CD4-positive, alpha-beta T cell (primary cell): ENCODE results near the gene MVB12A. TPM values are rescaled to one million over a fixed set of nuclear protein-coding genes. Genes with fewer than 3 reads are reported as not detected.

ENCODE experiments used
- ATAC-seq: fragments of 200-7000 bp; cut with Tn5 transposase; one replicate; pipeline ENCODE4 v1.10.0; 2022; ENCODE audit warnings: mild to moderate bottlenecking; ENCODE audit not compliant: poor library complexity
- CTCF ChIA-PET: fragments of 350-600 bp; sonication (Branson Sonifier 250); formaldehyde crosslinking; loops from one replicate; lab custom pipeline; 2021; ENCODE audit warnings: antibody characterized with exemption, inconsistent platforms; lab: Charles Lee
- POLR2A ChIA-PET: fragments of 350-600 bp; sonication (Branson Sonifier 250); formaldehyde crosslinking; loops from one replicate; lab custom pipeline; 2021; ENCODE audit warnings: antibody characterized with exemption, inconsistent platforms; lab: Charles Lee
- DNase-seq, 14 experiments: peaks; one replicate each; pipeline ENCODE4 v3.0.0-alpha.2; 2013 to 2020; ENCODE audit warnings: mixed read lengths in 2 of 14
- H3K27ac ChIP-seq, 2 donors: one replicate each; pipeline versions ENCODE4 v1.5.1 to v1.7.0; 2013; ENCODE audit warnings: low read length in 2 of 2, low read depth in 1 of 2, mild to moderate bottlenecking in 1 of 2
- H3K27me3 ChIP-seq, 2 experiments: 1 replicate in 1 of 2; 2 replicates in 1 of 2; pipeline versions ENCODE4 v1.6.1 to v1.7.0; 2013; ENCODE audit warnings: low read length in 2 of 2, control low read depth in 1 of 2, mild to moderate bottlenecking in 1 of 2, moderate library complexity in 1 of 2; ENCODE audit not compliant: insufficient read depth in 2 of 2, control insufficient read depth in 1 of 2
- H3K36me3 ChIP-seq: one replicate; pipeline ENCODE4 v1.6.1; 2013; ENCODE audit warnings: low read length, control low read depth; ENCODE audit not compliant: insufficient read depth
- H3K4me1 ChIP-seq: one replicate; pipeline ENCODE4 v1.6.1; 2013; ENCODE audit warnings: low read length, control low read depth; ENCODE audit not compliant: insufficient read depth
- H3K4me3 ChIP-seq: one replicate; pipeline ENCODE4 v1.5.1; 2013; ENCODE audit warnings: mild to moderate bottlenecking, low read length, moderate library complexity
- H3K9me3 ChIP-seq, 2 experiments: 1 replicate in 1 of 2; 2 replicates in 1 of 2; pipeline versions ENCODE4 v1.6.1 to v1.7.0; 2013; ENCODE audit warnings: low read length in 2 of 2, mild to moderate bottlenecking in 2 of 2, control low read depth in 1 of 2, moderate library complexity in 1 of 2; ENCODE audit not compliant: control insufficient read depth in 1 of 2, insufficient read depth in 1 of 2
- H3K27ac Mint-ChIP-seq: one replicate; pipeline ENCODE4 v1.8.0; 2020; ENCODE audit warnings: mixed read lengths
- H3K27me3 Mint-ChIP-seq: one replicate; pipeline ENCODE4 v1.8.0; 2021; ENCODE audit warnings: mixed read lengths
- H3K36me3 Mint-ChIP-seq: one replicate; pipeline ENCODE4 v1.8.0; 2021; ENCODE audit warnings: low read depth, mixed read lengths
- H3K4me1 Mint-ChIP-seq: one replicate; pipeline ENCODE4 v1.8.0; 2021; ENCODE audit warnings: low read depth, mixed read lengths
- H3K4me3 Mint-ChIP-seq: one replicate; pipeline ENCODE4 v1.8.0; 2020; ENCODE audit warnings: mild to moderate bottlenecking, mixed read lengths
- H3K9me3 Mint-ChIP-seq: one replicate; pipeline ENCODE4 v1.8.0; 2020; ENCODE audit warnings: mixed read lengths
- intact Hi-C, 2 experiments: fragments of 100-400 bp; cut with DNase I in 1 of 2; cut with micrococcal nuclease in 1 of 2; formaldehyde crosslinking; loops; one replicate each; pipeline versions ENCODE4 v1.15.1 to v1.9.0; 2023 to 2025; cut with DNase I, micrococcal nuclease
- total RNA-seq, 174 experiments: library from RNA in 2 of 174; stranded (reverse) in 2 of 174; gene quantifications; one replicate each; pipeline ENCODE4 v1.2.3 and lab custom pipeline; 2021 to 2026
- TF ChIP-seq, protein P1 (sequence below): fragments of 200-600 bp; IDR thresholded peaks from one replicate; pipeline ENCODE4 v1.8.0; 2022; ENCODE audit warnings: antibody characterized with exemption, mild to moderate bottlenecking

Gene MVB12A
- total RNA-seq, 2 experiments from 2014 or later = 9.8 to 10.7 TPM

DNA sequence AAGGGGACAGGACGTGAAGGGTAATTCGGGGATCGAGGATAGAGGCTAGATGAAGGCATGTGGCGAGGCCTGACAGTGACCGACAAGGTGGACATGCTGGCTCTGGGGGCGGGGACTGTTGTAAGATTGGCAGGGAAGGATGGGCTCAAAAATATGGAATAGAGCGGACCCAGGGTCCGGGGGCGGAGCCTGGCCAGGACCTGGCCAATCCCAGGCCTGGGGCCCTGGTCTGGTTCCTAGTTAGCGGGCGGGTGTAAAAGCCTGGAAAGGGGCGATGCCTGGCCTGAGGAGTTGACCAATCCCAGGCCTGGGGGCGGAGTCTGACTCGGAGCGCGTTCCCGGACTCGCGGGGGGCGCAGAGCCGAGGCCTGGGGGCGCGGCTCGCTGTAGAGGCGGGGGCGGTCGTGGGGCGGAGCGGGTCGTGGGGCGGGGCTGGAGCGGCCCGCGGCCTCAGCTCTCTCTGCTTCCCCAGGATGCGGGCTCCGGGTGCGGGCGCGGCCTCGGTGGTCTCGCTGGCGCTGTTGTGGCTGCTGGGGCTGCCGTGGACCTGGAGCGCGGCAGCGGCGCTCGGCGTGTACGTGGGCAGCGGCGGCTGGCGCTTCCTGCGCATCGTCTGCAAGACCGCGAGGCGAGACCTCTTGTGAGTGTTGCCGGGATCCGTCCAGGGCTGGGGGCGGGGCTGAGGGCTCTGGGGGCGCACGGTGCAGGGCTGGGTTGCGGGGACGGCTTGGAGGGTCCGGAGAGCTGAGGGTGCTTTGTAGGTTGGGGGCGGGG is 50.4 kb downstream of the MVB12A start, which contains the start of gene SLC27A1:
Gene SLC27A1, plus strand, starts transcription at position 457 of the 774 bp plus-strand sequence. Its CDS starts 17 bp downstream, at position 474.
- ChIA-PET POLR2A (interaction anchor here (0.7 to 2.1 kb wide), 4 partner anchors 26 to 389 kb away, joined by 3 to 14 read pairs (median 5); partner anchors contain the start of genes MVB12A, PGLS and RPL18A), CTCF (interaction anchor here (2.9 kb wide), 1 partner anchor 26 kb away, joined by 12 read pairs; no protein-coding TSS in a partner anchor)
- intact Hi-C loops = loop anchor here in 1 of 2 experiments (1.0 kb wide), 1 partner anchor 42 kb away; no protein-coding TSS in a partner anchor
- H3K27me3 Mint-ChIP-seq = peaks cover 3% of the 10 kb centered on the region
- Histone ChIP-seq H3K4me1 (peaks cover 36% of the 10 kb centered on the region), H3K9me3 (no peaks in the 10 kb centered on the region), H3K27ac (peak within 1 kb of the TSS; percentile 57 to 75), H3K27me3 (no peaks in the 10 kb centered on the region), H3K4me3 (peak within 1 kb of the TSS; percentile 88), H3K36me3 (no peaks in the 10 kb centered on the region)
- H3K36me3 Mint-ChIP-seq = peaks cover 4% of the 10 kb centered on the region
- TF ChIP-seq, protein P1, sequence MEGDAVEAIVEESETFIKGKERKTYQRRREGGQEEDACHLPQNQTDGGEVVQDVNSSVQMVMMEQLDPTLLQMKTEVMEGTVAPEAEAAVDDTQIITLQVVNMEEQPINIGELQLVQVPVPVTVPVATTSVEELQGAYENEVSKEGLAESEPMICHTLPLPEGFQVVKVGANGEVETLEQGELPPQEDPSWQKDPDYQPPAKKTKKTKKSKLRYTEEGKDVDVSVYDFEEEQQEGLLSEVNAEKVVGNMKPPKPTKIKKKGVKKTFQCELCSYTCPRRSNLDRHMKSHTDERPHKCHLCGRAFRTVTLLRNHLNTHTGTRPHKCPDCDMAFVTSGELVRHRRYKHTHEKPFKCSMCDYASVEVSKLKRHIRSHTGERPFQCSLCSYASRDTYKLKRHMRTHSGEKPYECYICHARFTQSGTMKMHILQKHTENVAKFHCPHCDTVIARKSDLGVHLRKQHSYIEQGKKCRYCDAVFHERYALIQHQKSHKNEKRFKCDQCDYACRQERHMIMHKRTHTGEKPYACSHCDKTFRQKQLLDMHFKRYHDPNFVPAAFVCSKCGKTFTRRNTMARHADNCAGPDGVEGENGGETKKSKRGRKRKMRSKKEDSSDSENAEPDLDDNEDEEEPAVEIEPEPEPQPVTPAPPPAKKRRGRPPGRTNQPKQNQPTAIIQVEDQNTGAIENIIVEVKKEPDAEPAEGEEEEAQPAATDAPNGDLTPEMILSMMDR = no peak
- H3K4me1 Mint-ChIP-seq = peaks cover 24% of the 10 kb centered on the region
- peak; percentile 73 to 95 (median 84) for DNase-seq
- peak within 1 kb of the TSS; percentile 87 for H3K4me3 Mint-ChIP-seq
- no peaks in the 10 kb centered on the region for H3K9me3 Mint-ChIP-seq
- peak within 1 kb of the TSS; percentile 34 for H3K27ac Mint-ChIP-seq
- ATAC-seq = peak; percentile 62

DNA sequence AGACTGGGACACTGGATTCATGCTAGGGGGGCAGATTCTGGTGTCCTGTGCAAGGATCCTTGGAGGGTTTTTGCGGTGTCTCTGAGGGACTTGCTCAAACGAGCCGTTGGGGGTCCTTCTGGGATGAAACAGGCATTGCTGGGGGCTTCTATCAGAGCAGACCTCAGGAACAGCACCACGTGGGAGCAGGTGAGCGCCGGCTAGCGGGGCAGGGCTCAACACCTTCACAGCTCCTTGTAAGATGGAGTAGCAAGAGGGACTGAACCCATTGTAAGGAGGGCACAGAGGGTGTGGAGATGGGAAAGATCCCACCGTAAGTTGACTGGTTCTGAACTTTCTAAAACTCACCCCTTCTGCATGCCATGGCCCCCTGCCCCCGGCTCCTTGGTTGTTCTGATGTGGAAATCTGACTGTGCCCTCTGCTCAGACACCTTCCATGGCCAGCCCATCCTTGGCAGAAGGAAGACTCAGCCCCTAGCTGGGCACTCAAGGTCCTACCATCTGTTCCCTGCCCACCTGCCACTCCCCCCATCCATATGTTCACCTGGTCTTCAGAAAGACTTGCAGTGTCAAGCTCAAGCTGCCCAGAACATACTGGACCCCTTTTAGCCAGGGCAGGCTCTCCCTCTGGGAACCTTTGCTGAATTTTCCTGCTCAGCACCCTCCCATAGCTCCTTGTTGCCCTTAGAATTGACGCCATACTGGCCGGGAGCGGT is 51.7 kb downstream of the MVB12A start:
- peaks cover 32% of the 10 kb centered on the region for H3K4me1 ChIP-seq
- DNase-seq = no peak
- no peaks in the 10 kb centered on the region for H3K27me3 ChIP-seq
- H3K4me1 Mint-ChIP-seq = peaks cover 19% of the 10 kb centered on the region
- ChIA-PET CTCF (interaction anchor here (2.9 kb wide), 1 partner anchor 25 kb away, joined by 12 read pairs; no protein-coding TSS in a partner anchor), POLR2A (interaction anchor here (1.5 to 2.1 kb wide), 2 partner anchors 24 to 40 kb away, joined by 3 to 14 read pairs; partner anchors contain the start of gene PGLS)
- H3K9me3 Mint-ChIP-seq = no peaks in the 10 kb centered on the region
- H3K4me3 Mint-ChIP-seq = peak overlapping the region; percentile 87
- H3K36me3 ChIP-seq = no peaks in the 10 kb centered on the region
- peaks cover 4% of the 10 kb centered on the region for H3K36me3 Mint-ChIP-seq
- intact Hi-C loops = no loop called here
- H3K27ac ChIP-seq = no peak overlapping the region
- no peaks in the 10 kb centered on the region for H3K9me3 ChIP-seq
- H3K4me3 ChIP-seq = peak overlapping the region; percentile 88
- TF ChIP-seq, protein P1 = no peak
- H3K27ac Mint-ChIP-seq = no peak overlapping the region
- no peaks in the 10 kb centered on the region for H3K27me3 Mint-ChIP-seq
- no peak for ATAC-seq

DNA sequence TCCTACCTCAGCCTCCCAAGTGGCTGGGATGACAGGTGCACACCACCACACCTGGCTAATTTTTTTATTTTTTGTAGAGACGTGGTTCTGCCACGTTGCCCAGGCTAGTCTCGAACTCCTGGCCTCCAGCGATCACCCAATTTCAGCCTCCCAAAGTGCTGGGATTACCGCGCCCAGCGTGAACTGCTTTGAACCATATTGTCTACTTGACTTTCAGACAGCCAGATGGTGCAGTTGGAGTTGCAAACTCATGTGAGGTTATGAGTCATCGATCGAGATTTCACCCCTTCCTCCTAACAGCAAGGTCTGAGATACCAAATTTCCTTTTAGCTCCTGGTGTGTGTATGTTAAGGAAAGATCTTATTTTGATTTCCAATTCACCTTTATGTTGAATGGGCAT is 53.2 kb downstream of the MVB12A start:
- H3K27me3 Mint-ChIP-seq = no peaks in the 10 kb centered on the region
- TF ChIP-seq, protein P1 = no peak
- no peak overlapping the region for H3K27ac ChIP-seq
- DNase-seq (peak in 2 of 14 experiments; percentile 56 to 61), ATAC-seq (no peak)
- peaks cover 32% of the 10 kb centered on the region for H3K4me1 ChIP-seq
- no peak overlapping the region for H3K27ac Mint-ChIP-seq
- H3K4me3 Mint-ChIP-seq = peak overlapping the region; percentile 1
- no peaks in the 10 kb centered on the region for H3K36me3 ChIP-seq
- H3K9me3 Mint-ChIP-seq = no peaks in the 10 kb centered on the region
- H3K36me3 Mint-ChIP-seq = peaks cover 4% of the 10 kb centered on the region
- H3K4me1 Mint-ChIP-seq = peaks cover 19% of the 10 kb centered on the region
- intact Hi-C loops = no loop called here
- H3K4me3 ChIP-seq = no peak overlapping the region
- CTCF ChIA-PET = no interaction called here
- no peaks in the 10 kb centered on the region for H3K9me3 ChIP-seq
- POLR2A ChIA-PET = no interaction called here
- no peaks in the 10 kb centered on the region for H3K27me3 ChIP-seq

Other genes starting within 250 kb of the MVB12A start
- 10 to 100 TPM; 23.1 to 24.3 TPM for gene USE1, start 204.7 kb upstream of the MVB12A start, total RNA-seq
- 10 to 100 TPM; 20.5 to 22.2 TPM for gene OCEL1, start 193.8 kb upstream of the MVB12A start, total RNA-seq
- 1 to 10 TPM in 1 of 2 experiments, under 1 TPM in 1; 0.74 to 1.1 TPM for gene NR2F6, start 174.1 kb upstream of the MVB12A start, total RNA-seq
- not detected for gene USHBP1, start 155.3 kb upstream of the MVB12A start, total RNA-seq
- gene BABAM1, start 152.6 kb upstream of the MVB12A start, total RNA-seq = 10 to 100 TPM; 56.2 to 63.5 TPM
- 1 to 10 TPM in 1 of 2 experiments, under 1 TPM in 1; 0.85 to 1.9 TPM for gene ANKLE1, start 138.1 kb upstream of the MVB12A start, total RNA-seq
- gene ABHD8, start 116.6 kb upstream of the MVB12A start, total RNA-seq = 1 to 10 TPM; 4.4 to 4.6 TPM
- 10 to 100 TPM; 28.4 to 28.7 TPM for gene MRPL34, start 114.2 kb upstream of the MVB12A start, total RNA-seq
- gene DDA1, start 110.5 kb upstream of the MVB12A start, total RNA-seq = 10 to 100 TPM; 41.4 to 43.4 TPM
- 10 to 100 TPM; 15.3 TPM for gene ANO8, start 85.2 kb upstream of the MVB12A start, total RNA-seq
- 10 to 100 TPM; 21.2 to 24.0 TPM for gene GTPBP3, start 82.5 kb upstream of the MVB12A start, total RNA-seq
- gene PLVAP, start 42.7 kb upstream of the MVB12A start, total RNA-seq = not detected
- not detected for gene CCDC194, start 25.9 kb upstream of the MVB12A start, total RNA-seq
- 10 to 100 TPM; 16.1 to 16.8 TPM for gene BST2, start 14.4 kb upstream of the MVB12A start, total RNA-seq
- gene TMEM221, start 28.6 kb downstream of the MVB12A start, total RNA-seq = not detected
- gene NXNL1, start 40.9 kb downstream of the MVB12A start, total RNA-seq = not detected
- gene SLC27A1, start 50.5 kb downstream of the MVB12A start, total RNA-seq = 1 to 10 TPM; 3.0 TPM
- 10 to 100 TPM; 41.5 to 44.6 TPM for gene PGLS, start 91.6 kb downstream of the MVB12A start, total RNA-seq
- gene COLGALT1, start 135.6 kb downstream of the MVB12A start, total RNA-seq = 10 to 100 TPM; 30.3 to 30.6 TPM